Measurements from ENCODE around the gene ATAD3A.
"Not testable (repeated sequence)": the region's sequence is repeated elsewhere in the genome, so short reads cannot be mapped to it uniquely, and the experiment has no call there.

The ATAD3A gene

GRCh38 chr1:1540818-1541628 lies 29.1 kb downstream of the ATAD3A start:
- DNase-seq: no peak

GRCh38 chr1:1541956-1542765 lies 30.2 kb downstream of the ATAD3A start:
- DNase-seq: no peak

- DNase-seq: no peak
Measured at GRCh38 chr1:1542766-1543705, 31.1 kb downstream of the ATAD3A start.

GRCh38 chr1:1543706-1544099 lies 31.7 kb downstream of the ATAD3A start:
- DNase-seq: no peak

- no peak for DNase-seq
Measured at GRCh38 chr1:1544544-1544943, 32.6 kb downstream of the ATAD3A start.

GRCh38 chr1:1545946-1546737 lies 34.2 kb downstream of the ATAD3A start:
- no peak for DNase-seq

- no peak for DNase-seq
Measured at GRCh38 chr1:1547011-1547410, 35.0 kb downstream of the ATAD3A start.

- DNase-seq: no peak
Measured at GRCh38 chr1:1547476-1547875, 35.5 kb downstream of the ATAD3A start.

- no peak for DNase-seq
Measured at GRCh38 chr1:1548591-1548990, 36.6 kb downstream of the ATAD3A start.

- DNase-seq: no peak
Measured at GRCh38 chr1:1550087-1550486, 38.1 kb downstream of the ATAD3A start.

- DNase-seq: no peak
Measured at GRCh38 chr1:1550591-1551432, 38.9 kb downstream of the ATAD3A start.

GRCh38 chr1:1551524-1552262 lies 39.7 kb downstream of the ATAD3A start:
- DNase-seq: no peak

- no peak for DNase-seq
Measured at GRCh38 chr1:1552263-1552639, 40.3 kb downstream of the ATAD3A start.

GRCh38 chr1:1553821-1554494 lies 42.0 kb downstream of the ATAD3A start:
- DNase-seq: no peak

GRCh38 chr1:1554550-1554925 lies 42.6 kb downstream of the ATAD3A start:
- DNase-seq: no peak

- no peak for DNase-seq
Measured at GRCh38 chr1:1554926-1555915, 43.3 kb downstream of the ATAD3A start.

- no peak for DNase-seq
Measured at GRCh38 chr1:1556505-1556904, 44.5 kb downstream of the ATAD3A start.

GRCh38 chr1:1556961-1557360 lies 45.0 kb downstream of the ATAD3A start:
- not testable (repeated sequence) for DNase-seq

- DNase-seq: not testable (repeated sequence)
Measured at GRCh38 chr1:1557688-1558087, 45.7 kb downstream of the ATAD3A start.

Data from stimulated activated CD4-positive, alpha-beta T cell treated with anti-CD3 and anti-CD28 coated beads, Interleukin-4, amount 100 ng/mL, for 24 hours (primary cell).